CD14-positive monocyte (primary cell): ENCODE results near the gene ANTKMT. TPM values are rescaled to one million over a fixed set of nuclear protein-coding genes. Genes with fewer than 3 reads are reported as not detected.

Experiments
- DNase-seq, 3 donors: peaks; one replicate each; pipeline ENCODE4 v3.0.0-alpha.2; 2011 to 2022
- H2AFZ ChIP-seq: 2 replicates; pipeline ENCODE4 v1.6.0; 2012; ENCODE audit warnings: mild to moderate bottlenecking, low read depth, low read length, inconsistent platforms; ENCODE audit not compliant: insufficient read depth, poor library complexity, severe bottlenecking
- H3K27ac ChIP-seq, 2 donors: 1 replicate in 1 of 2; 2 replicates in 1 of 2; pipeline ENCODE4 v1.5.1; 2012 to 2013; ENCODE audit warnings: low read length in 2 of 2, control low read depth in 1 of 2, inconsistent platforms in 1 of 2, low read depth in 1 of 2, mild to moderate bottlenecking in 1 of 2
- H3K27me3 ChIP-seq, 2 donors: one replicate each; pipeline versions ENCODE4 v1.6.0 to v1.6.1; 2011 to 2013; ENCODE audit warnings: low read length in 2 of 2; ENCODE audit not compliant: control insufficient read depth in 2 of 2, insufficient read depth in 2 of 2
- H3K36me3 ChIP-seq, 2 donors: replicated peaks in 1 of 2; 1 replicate in 1 of 2; 2 replicates in 1 of 2; pipeline versions ENCODE4 v1.5.1 to v1.6.1; 2012 to 2013; ENCODE audit warnings: low read length in 2 of 2, control low read depth in 1 of 2, inconsistent platforms in 1 of 2, mild to moderate bottlenecking in 1 of 2; ENCODE audit not compliant: insufficient read depth in 2 of 2, control insufficient read depth in 1 of 2
- H3K4me1 ChIP-seq, 2 donors: 1 replicate in 1 of 2; 2 replicates in 1 of 2; pipeline versions ENCODE4 v1.5.1 to v1.6.1; 2012 to 2013; ENCODE audit warnings: low read length in 2 of 2, control low read depth in 1 of 2, inconsistent platforms in 1 of 2, mild to moderate bottlenecking in 1 of 2, moderate library complexity in 1 of 2; ENCODE audit not compliant: insufficient read depth in 2 of 2, control insufficient read depth in 1 of 2
- H3K4me2 ChIP-seq: replicated peaks from 2 replicates; pipeline ENCODE3; 2012; ENCODE audit warnings: low read length, moderate library complexity, mild to moderate bottlenecking; ENCODE audit not compliant: poor library complexity, severe bottlenecking; ENCODE audit errors: extremely low read depth
- H3K4me3 ChIP-seq, 3 experiments: fragments of 200-600 bp in 1 of 3; sonication (generic) in 1 of 3; replicated peaks in 1 of 3; 1 replicate in 2 of 3; 2 replicates in 1 of 3; pipeline ENCODE4 v1.5.1; 2011 to 2013; ENCODE audit warnings: low read length in 3 of 3, mild to moderate bottlenecking in 3 of 3, control low read depth in 2 of 3, low read depth in 2 of 3, inconsistent platforms in 1 of 3, moderate library complexity in 1 of 3
- H3K79me2 ChIP-seq: 2 replicates; pipeline ENCODE4 v1.6.0; 2012; ENCODE audit warnings: mild to moderate bottlenecking, control low read depth, inconsistent platforms, low read length, moderate library complexity; ENCODE audit not compliant: insufficient read depth
- H3K9ac ChIP-seq: 2 replicates; pipeline ENCODE4 v1.6.0; 2017; ENCODE audit warnings: low read length, mild to moderate bottlenecking; ENCODE audit not compliant: insufficient read depth, poor library complexity, severe bottlenecking
- H3K9me3 ChIP-seq, 2 donors: replicated peaks in 1 of 2; 1 replicate in 1 of 2; 2 replicates in 1 of 2; pipeline versions ENCODE4 v1.5.1 to v1.6.1; 2012 to 2013; ENCODE audit warnings: low read length in 2 of 2, control low read depth in 1 of 2; ENCODE audit not compliant: control insufficient read depth in 1 of 2, insufficient read depth in 1 of 2
- H4K20me1 ChIP-seq: 2 replicates; pipeline ENCODE4 v1.6.0; 2012; ENCODE audit warnings: mild to moderate bottlenecking, low read length, control low read depth, moderate library complexity; ENCODE audit not compliant: insufficient read depth
- H3K27ac Mint-ChIP-seq, 7 donors: one replicate each; pipeline ENCODE4 v1.8.0; 2020; ENCODE audit warnings: mild to moderate bottlenecking in 7 of 7, mixed read lengths in 7 of 7, moderate library complexity in 6 of 7, inconsistent platforms in 2 of 7
- H3K27me3 Mint-ChIP-seq, 3 donors: one replicate each; pipeline ENCODE4 v1.8.0; 2021 to 2022; ENCODE audit warnings: low read depth in 3 of 3, mild to moderate bottlenecking in 3 of 3, mixed read lengths in 3 of 3, moderate library complexity in 3 of 3, inconsistent platforms in 1 of 3
- H3K36me3 Mint-ChIP-seq, 2 donors: one replicate each; pipeline ENCODE4 v1.8.0; 2020; ENCODE audit warnings: mixed read lengths in 2 of 2, inconsistent platforms in 1 of 2, mild to moderate bottlenecking in 1 of 2
- H3K4me1 Mint-ChIP-seq: one replicate; pipeline ENCODE4 v1.8.0; 2020; ENCODE audit warnings: mild to moderate bottlenecking, mixed read lengths
- H3K4me3 Mint-ChIP-seq, 2 donors: one replicate each; pipeline ENCODE4 v1.8.0; 2020; ENCODE audit warnings: mild to moderate bottlenecking in 2 of 2, mixed read lengths in 2 of 2, moderate library complexity in 1 of 2
- H3K9me3 Mint-ChIP-seq, 7 donors: one replicate each; pipeline ENCODE4 v1.8.0; 2020 to 2022; ENCODE audit warnings: mixed read lengths in 7 of 7, mild to moderate bottlenecking in 6 of 7, moderate library complexity in 6 of 7, inconsistent platforms in 2 of 7
- CTCF ChIP-seq: fragments of 200-600 bp; IDR thresholded peaks from one replicate; pipeline ENCODE4 v1.8.0; 2022; ENCODE audit warnings: antibody characterized with exemption, mild to moderate bottlenecking
- WGBS: methylation state at CpG from one replicate; pipeline ENCODE4 v1.1.5; 2013; ENCODE audit warnings: missing lambda C conversion rate; ENCODE audit not compliant: insufficient coverage; 5-methylcytosine and 5-hydroxymethylcytosine counted together
- intact Hi-C, 2 donors: fragments of 100-400 bp; cut with micrococcal nuclease; formaldehyde crosslinking; loops; one replicate each; pipeline versions ENCODE4 v1.15.0 to v1.15.1; 2023
- polyA plus RNA-seq, 3 donors: library from polyadenylated mRNA; depleted of rRNA in 1 of 3; unstranded in 2 of 3; stranded (reverse) in 1 of 3; fragments of 300-500 nt in 2 of 3; fragments of >200 nt in 1 of 3; fragmentation: Illumina TruSeq in 2 of 3; gene quantifications; 1 replicate in 2 of 3; 2 replicates in 1 of 3; pipeline ENCODE4 v1.2.3, GENCODE V29; 2012 to 2021

The ANTKMT gene
- polyA plus RNA-seq, 3 donors: 21.5 to 56.3 (median 34.4) TPM

GRCh38 chr16:692356-693108 lies 28.4 kb upstream of the ANTKMT start:
- TF ChIP-seq CTCF: no peak
- H4K20me1 ChIP-seq: peaks cover 4% of the 10 kb centered on the region
- Mint-ChIP-seq H3K27me3 (peaks cover 51 to 67% (median 60%) of the 10 kb centered on the region in 3 donors), H3K27ac (peak overlapping the region in 1 of 7 donors; percentile 62), H3K9me3 (peaks cover 6 to 25% (median 8%) of the 10 kb centered on the region in 7 donors), H3K36me3 (peaks cover 7 to 8% of the 10 kb centered on the region in 2 donors), H3K4me1 (peaks cover 25% of the 10 kb centered on the region), H3K4me3 (peak overlapping the region in 1 of 2 donors; percentile 94)
- intact Hi-C loops: no loop called here
- H3K27me3 ChIP-seq: peaks cover 20 to 53% of the 10 kb centered on the region in 2 donors
- no CpG with 5 or more reads among the region's 10 CpGs for WGBS
- peaks cover 0 to 4% of the 10 kb centered on the region in 2 donors for H3K9me3 ChIP-seq
- no peak overlapping the region for H3K4me2 ChIP-seq
- H3K79me2 ChIP-seq: no peaks in the 10 kb centered on the region
- H3K36me3 ChIP-seq: peaks cover 0 to 2% of the 10 kb centered on the region in 2 donors
- no peak overlapping the region for H3K9ac ChIP-seq
- H3K4me3 ChIP-seq: no peak overlapping the region
- no peak overlapping the region for H3K27ac ChIP-seq
- H2AFZ ChIP-seq: no peak overlapping the region
- H3K4me1 ChIP-seq: peaks cover 33 to 45% of the 10 kb centered on the region in 2 donors
- no peak for DNase-seq

GRCh38 chr16:693364-693763 lies 27.6 kb upstream of the ANTKMT start:
- Histone ChIP-seq H3K9ac (no peak overlapping the region), H3K27ac (no peak overlapping the region), H4K20me1 (peaks cover 4% of the 10 kb centered on the region), H3K4me1 (peaks cover 33 to 45% of the 10 kb centered on the region in 2 donors), H3K36me3 (no peaks in the 10 kb centered on the region), H2AFZ (no peak overlapping the region), H3K79me2 (no peaks in the 10 kb centered on the region), H3K9me3 (peaks cover 0 to 4% of the 10 kb centered on the region in 2 donors), H3K4me2 (no peak overlapping the region), H3K27me3 (peaks cover 20 to 53% of the 10 kb centered on the region in 2 donors), H3K4me3 (no peak overlapping the region)
- intact Hi-C loops: no loop called here
- no peak for DNase-seq
- Mint-ChIP-seq H3K27me3 (peaks cover 57 to 74% (median 67%) of the 10 kb centered on the region in 3 donors), H3K27ac (no peak overlapping the region), H3K4me1 (peaks cover 25% of the 10 kb centered on the region), H3K4me3 (peak overlapping the region in 1 of 2 donors; percentile 75), H3K36me3 (peaks cover 4 to 5% of the 10 kb centered on the region in 2 donors), H3K9me3 (peaks cover 6 to 32% (median 8%) of the 10 kb centered on the region in 7 donors)
- no peak for TF ChIP-seq CTCF
- 51% methylated on average over 20 of the region's 22 CpGs for WGBS
